ENCODE measurements around the gene WASHC2C. TPM values are rescaled to one million over a fixed set of nuclear protein-coding genes. Genes with fewer than 3 reads are reported as not detected.
A peak's percentile ranks its signal among the peaks of the same experiment; 100 is the strongest.
"Not testable (repeated sequence)": the region's sequence is repeated elsewhere in the genome, so short reads cannot be mapped to it uniquely, and the experiment has no call there.

Gene WASHC2C
- 51.8 and 61.0 TPM in 2 replicates for total RNA-seq
- long read RNA-seq, full-length matches to known transcripts = 7 of 215 reads
- long read RNA-seq, partial matches to known transcripts = 145 of 215 reads
- long read RNA-seq, other reads (novel, unspliced or antisense) = 63 of 215 reads

GRCh38 chr10:45726703-45727420, at the start of gene WASHC2C:
Gene WASHC2C (plus strand): TSS chr10:45727266. CDS start chr10:45727318, 52 bp downstream.
- H3K27ac Mint-ChIP-seq = peak within 1 kb of the TSS; percentile 99
- H3K4me1 Mint-ChIP-seq (ENCODE audit: low read depth) = not testable (repeated sequence)

DNA sequence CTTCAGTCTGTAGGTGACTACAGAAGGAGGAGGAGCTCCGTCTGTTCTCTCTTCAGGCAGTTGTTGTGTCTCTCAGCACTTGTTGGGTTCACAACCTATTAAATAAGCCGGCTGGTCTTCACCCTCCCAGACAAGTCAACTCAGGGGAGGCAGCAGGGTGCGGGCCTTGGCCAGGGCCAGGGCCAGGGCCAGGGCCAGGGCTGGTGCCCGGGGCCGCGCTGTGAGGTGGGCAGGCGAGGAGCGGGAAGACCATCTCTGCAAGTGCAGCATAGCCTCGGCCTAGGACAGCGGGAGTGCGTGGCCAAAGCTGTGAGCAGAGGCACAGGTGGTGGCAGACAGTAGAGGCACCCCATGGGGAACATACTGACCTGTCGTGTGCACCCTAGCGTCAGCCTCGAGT, 48.6 kb upstream of the WASHC2C start:
- not testable (repeated sequence) for H3K36me3 Mint-ChIP-seq (ENCODE audit: insufficient read depth); H3K4me3 Mint-ChIP-seq (ENCODE audit: low read depth); H3K9me3 Mint-ChIP-seq (ENCODE audit: low read depth); H3K4me1 Mint-ChIP-seq (ENCODE audit: low read depth); H3K27me3 Mint-ChIP-seq; DNase-seq (ENCODE audit: low spot score, unreplicated experiment); H3K27ac Mint-ChIP-seq

More at GRCh38 chr10:45726703-45727420, at the start of gene WASHC2C:
- not testable (repeated sequence) for H3K36me3 Mint-ChIP-seq (ENCODE audit: insufficient read depth); H3K9me3 Mint-ChIP-seq (ENCODE audit: low read depth); H3K27me3 Mint-ChIP-seq
- DNase-seq (ENCODE audit: low spot score, unreplicated experiment) = peak; percentile 96
- peak within 1 kb of the TSS; percentile 82 for H3K4me3 Mint-ChIP-seq (ENCODE audit: low read depth)

DNA sequence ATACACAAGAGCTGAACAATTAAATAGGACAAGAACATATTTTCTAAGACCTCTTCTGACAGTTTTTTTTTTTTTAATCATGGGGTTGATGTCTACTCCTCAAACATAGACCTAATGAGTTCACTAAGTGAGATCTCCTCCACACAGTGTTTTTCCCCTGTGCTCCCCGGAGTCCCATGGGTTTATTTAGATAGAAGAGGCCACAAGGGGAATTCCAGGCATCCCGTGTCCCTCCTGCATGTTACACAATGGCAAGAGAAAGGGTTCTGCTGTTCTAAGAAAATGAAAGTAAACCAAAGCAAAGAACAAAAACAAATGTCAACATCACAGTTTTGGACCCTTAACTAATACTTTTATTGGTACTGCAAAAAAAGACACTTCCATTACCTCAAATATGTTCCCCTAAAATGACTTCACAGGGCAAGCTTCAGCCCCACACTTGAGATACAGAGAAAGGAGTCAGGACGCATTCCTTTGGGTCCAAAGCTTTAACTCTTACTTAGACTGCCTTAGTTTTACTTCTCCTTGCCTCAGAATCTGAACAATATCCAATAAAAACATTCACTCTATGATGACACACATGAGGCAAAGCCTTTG, 16.8 kb upstream of the WASHC2C start:
- not testable (repeated sequence) for H3K4me3 Mint-ChIP-seq (ENCODE audit: low read depth); H3K4me1 Mint-ChIP-seq (ENCODE audit: low read depth); H3K27ac Mint-ChIP-seq; H3K27me3 Mint-ChIP-seq; H3K9me3 Mint-ChIP-seq (ENCODE audit: low read depth); H3K36me3 Mint-ChIP-seq (ENCODE audit: insufficient read depth); DNase-seq (ENCODE audit: low spot score, unreplicated experiment)

DNA sequence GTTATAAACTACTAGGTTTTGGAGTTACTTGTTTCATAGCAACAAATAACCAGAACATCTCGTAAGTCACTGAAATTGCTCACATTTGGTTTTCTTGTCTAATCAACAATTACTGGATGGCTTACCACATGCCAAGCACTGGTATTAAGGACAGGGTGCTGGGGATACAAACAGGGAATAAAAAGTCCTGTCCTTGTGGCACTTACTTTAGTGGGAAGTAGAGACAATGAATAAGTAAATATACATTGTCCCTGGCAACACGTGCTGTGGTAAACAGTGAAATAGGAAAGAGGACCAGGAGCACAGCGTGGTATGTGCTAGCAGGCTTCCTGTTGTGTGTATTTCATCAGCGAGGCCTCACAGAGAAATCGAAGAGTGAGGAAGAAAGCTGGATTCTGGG, 15.8 kb upstream of the WASHC2C start:
- H3K27ac Mint-ChIP-seq; H3K27me3 Mint-ChIP-seq; H3K9me3 Mint-ChIP-seq (ENCODE audit: low read depth); H3K4me1 Mint-ChIP-seq (ENCODE audit: low read depth); DNase-seq (ENCODE audit: low spot score, unreplicated experiment); H3K4me3 Mint-ChIP-seq (ENCODE audit: low read depth); H3K36me3 Mint-ChIP-seq (ENCODE audit: insufficient read depth): not testable (repeated sequence)

- H3K27me3 Mint-ChIP-seq = peaks cover 19% of the 10 kb centered on the region
- not testable (repeated sequence) for DNase-seq (ENCODE audit: low spot score, unreplicated experiment); H3K36me3 Mint-ChIP-seq (ENCODE audit: insufficient read depth); H3K27ac Mint-ChIP-seq; H3K9me3 Mint-ChIP-seq (ENCODE audit: low read depth); H3K4me1 Mint-ChIP-seq (ENCODE audit: low read depth); H3K4me3 Mint-ChIP-seq (ENCODE audit: low read depth)
These were observed 10.0 kb upstream of the WASHC2C start for GRCh38 chr10:45717053-45717452.

DNA sequence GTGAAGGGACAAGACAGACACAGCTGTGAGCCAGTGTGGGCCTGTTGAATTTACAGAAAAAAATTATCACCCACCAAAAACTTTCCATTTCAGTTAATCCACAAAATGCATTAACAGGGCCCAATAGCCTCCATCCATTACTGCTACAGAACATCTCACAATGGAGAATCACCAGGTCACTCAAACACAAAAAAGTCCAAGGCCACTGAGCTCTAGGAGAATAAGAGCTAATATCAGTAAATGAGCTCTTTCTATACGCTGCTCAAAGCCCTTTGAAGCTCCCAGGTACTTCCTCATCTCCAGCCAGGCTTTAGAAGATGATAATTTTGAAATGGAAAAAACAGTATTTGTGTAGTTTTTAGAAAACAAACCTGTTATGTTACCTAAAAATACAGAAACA, 9.4 kb upstream of the WASHC2C start:
- not testable (repeated sequence) for H3K36me3 Mint-ChIP-seq (ENCODE audit: insufficient read depth); H3K4me1 Mint-ChIP-seq (ENCODE audit: low read depth); H3K4me3 Mint-ChIP-seq (ENCODE audit: low read depth); H3K9me3 Mint-ChIP-seq (ENCODE audit: low read depth); H3K27ac Mint-ChIP-seq; DNase-seq (ENCODE audit: low spot score, unreplicated experiment)
- H3K27me3 Mint-ChIP-seq = peaks cover 22% of the 10 kb centered on the region

GRCh38 chr10:45721503-45721902, 5.6 kb upstream of the WASHC2C start:
- H3K27ac Mint-ChIP-seq; DNase-seq (ENCODE audit: low spot score, unreplicated experiment); H3K4me1 Mint-ChIP-seq (ENCODE audit: low read depth); H3K36me3 Mint-ChIP-seq (ENCODE audit: insufficient read depth); H3K4me3 Mint-ChIP-seq (ENCODE audit: low read depth); H3K9me3 Mint-ChIP-seq (ENCODE audit: low read depth): not testable (repeated sequence)
- H3K27me3 Mint-ChIP-seq = peaks cover 20% of the 10 kb centered on the region

DNA sequence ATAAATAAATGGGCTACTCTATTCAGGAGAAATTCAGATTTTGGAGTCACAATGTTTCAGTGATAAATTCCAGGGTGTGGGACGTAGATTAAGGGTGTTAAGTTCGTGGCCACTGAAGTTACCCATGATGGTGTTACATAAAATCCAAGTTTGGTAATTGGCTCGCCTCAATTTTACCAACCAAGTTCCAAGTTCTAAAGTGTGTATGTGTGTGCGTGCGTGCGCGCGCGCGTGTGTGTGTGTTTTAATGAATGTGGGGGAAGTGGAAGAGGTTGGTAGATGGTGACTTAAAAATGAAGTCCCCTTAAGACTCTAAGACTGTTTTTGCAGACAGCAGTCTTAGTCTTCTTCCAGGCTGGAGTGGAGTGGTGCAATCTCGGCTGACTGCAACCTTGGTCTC, 3.2 kb upstream of the WASHC2C start:
- not testable (repeated sequence) for H3K36me3 Mint-ChIP-seq (ENCODE audit: insufficient read depth); H3K27me3 Mint-ChIP-seq; H3K4me3 Mint-ChIP-seq (ENCODE audit: low read depth); H3K4me1 Mint-ChIP-seq (ENCODE audit: low read depth); H3K9me3 Mint-ChIP-seq (ENCODE audit: low read depth); H3K27ac Mint-ChIP-seq; DNase-seq (ENCODE audit: low spot score, unreplicated experiment)

GRCh38 chr10:45727421-45727965, 427 bp downstream of the WASHC2C start:
- H3K4me1 Mint-ChIP-seq (ENCODE audit: low read depth); DNase-seq (ENCODE audit: low spot score, unreplicated experiment); H3K9me3 Mint-ChIP-seq (ENCODE audit: low read depth); H3K27me3 Mint-ChIP-seq; H3K36me3 Mint-ChIP-seq (ENCODE audit: insufficient read depth): not testable (repeated sequence)
- Mint-ChIP-seq H3K27ac (peak overlapping the region; percentile 91), H3K4me3 (ENCODE audit: low read depth) (peak overlapping the region; percentile 82)

DNA sequence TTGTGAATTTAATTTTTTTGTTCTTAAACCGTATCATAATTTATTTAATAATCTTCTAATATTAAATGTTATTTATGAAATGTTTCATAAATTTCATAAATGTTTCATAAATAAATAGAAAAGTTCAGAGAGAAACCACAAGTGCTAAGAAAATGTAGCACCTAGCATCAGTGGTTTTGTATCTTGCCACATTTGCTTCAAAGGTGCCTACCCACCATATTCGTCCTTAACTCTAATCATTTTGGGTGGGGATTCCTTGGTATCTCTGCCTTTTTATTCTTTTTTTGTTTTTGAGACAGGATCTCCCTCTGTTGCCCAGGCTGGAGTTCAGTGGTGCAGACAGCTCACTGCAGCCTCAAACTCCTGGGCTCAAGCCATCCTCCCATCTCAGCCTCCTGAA, 7.4 kb downstream of the WASHC2C start:
- not testable (repeated sequence) for H3K27ac Mint-ChIP-seq; H3K36me3 Mint-ChIP-seq (ENCODE audit: insufficient read depth); H3K27me3 Mint-ChIP-seq; H3K4me3 Mint-ChIP-seq (ENCODE audit: low read depth); H3K4me1 Mint-ChIP-seq (ENCODE audit: low read depth); H3K9me3 Mint-ChIP-seq (ENCODE audit: low read depth); DNase-seq (ENCODE audit: low spot score, unreplicated experiment)

Measured in progenitor cell of endocrine pancreas (in vitro differentiated cells).